Measurements from ENCODE around the gene PCDH9.

Gene PCDH9

DNA sequence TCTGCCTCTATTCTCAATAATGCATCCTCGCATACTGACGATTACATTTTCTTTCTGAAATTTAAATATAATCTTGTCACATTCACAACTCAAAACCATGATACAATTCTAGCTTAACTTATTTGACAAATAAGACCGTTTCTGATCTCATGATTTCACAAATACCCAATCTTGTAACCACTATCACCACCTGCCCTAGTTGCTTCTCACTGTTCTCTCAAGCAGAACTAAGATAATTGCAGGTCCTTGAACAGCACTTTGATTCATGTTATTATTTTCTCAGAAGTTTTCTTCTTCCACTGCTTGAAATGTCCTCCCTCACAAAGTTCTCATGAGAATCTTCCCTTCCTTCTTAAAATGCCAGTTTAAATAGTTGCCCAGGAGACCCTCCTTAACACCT, 211.4 kb downstream of the PCDH9 start:
- no peak for DNase-seq

DNA sequence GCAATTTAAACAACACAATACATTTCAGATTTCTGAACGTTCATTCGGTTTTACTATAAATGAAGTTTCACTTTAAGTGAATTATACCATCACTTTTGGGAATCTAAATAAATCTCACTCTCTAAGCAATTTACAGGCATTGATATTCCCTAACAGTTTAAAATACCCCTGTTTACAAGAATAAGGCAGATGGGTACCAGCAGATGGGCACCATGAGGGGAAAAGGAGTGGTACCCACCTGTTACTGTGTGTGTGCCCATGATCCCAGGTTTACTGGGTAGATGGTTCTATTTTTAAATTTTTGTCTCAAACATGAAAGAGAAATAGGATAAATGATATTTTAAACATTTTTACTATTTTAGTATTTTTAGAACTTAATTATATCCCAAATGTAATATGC, 212.9 kb downstream of the PCDH9 start:
- DNase-seq: no peak

DNA sequence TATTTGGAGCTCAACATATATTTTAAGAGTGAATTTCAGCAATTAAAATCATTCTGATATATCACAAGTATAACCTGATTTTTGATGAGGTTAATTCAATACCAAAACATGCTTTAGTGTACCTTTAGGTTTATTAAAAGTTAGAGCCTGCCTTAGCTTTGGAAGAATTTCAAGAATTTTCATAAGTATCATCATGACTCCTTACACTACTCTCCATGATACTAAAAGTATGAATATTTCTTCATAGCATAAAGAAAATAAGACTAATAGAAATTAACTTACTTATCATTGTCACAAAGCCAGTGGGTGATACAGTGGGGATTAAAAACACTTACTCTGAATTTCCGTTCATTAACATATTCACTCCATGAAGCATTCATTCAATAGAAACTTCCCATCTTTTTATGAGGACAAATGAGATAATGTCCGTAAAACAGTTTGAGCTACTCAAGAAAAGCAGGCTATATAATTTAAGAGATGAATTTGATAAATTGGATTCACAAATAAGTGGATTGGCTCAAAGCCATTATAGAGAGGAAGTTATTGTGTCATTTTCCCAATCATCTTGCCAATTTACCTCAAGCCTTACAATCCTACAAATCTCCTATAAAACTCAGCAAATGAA, 214.0 kb downstream of the PCDH9 start:
- DNase-seq: no peak

DNA sequence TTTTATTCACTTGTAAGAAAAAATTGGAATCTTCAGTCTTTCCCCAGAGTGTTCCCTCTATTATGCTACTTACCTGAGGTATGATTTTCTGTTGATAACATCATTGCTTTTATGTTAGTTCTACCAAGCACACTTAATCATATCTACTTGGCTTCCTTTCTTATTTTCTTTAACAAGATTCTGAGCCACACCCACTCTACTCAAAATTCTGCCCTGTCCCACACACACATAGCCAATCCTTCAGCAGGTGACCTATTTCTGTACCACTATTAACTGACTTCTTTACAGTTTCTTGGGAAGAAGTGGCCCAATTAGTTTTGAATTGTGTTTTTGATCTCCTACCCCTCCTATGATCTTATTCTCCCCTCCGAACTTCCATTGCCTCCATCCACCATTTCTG, 215.7 kb downstream of the PCDH9 start:
- no peak for DNase-seq

DNA sequence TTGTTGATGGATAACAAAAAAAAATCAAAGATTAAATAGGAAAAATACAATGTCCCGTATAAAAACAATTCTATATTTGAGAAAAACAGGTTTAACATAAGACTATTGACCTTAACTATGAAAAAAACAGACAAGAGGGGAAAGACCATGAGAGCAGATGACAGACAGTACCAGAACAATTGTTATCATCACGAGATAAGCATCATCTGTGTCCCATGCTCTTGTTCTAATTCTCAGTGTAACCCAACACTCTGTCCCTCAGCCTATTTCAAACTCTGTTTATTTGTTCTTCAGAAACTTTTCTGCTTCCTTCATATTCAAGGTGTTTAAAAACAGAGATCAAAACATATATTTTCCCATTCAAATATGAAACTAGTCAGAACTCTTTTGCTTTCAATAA, 216.4 kb downstream of the PCDH9 start:
- DNase-seq: no peak

DNA sequence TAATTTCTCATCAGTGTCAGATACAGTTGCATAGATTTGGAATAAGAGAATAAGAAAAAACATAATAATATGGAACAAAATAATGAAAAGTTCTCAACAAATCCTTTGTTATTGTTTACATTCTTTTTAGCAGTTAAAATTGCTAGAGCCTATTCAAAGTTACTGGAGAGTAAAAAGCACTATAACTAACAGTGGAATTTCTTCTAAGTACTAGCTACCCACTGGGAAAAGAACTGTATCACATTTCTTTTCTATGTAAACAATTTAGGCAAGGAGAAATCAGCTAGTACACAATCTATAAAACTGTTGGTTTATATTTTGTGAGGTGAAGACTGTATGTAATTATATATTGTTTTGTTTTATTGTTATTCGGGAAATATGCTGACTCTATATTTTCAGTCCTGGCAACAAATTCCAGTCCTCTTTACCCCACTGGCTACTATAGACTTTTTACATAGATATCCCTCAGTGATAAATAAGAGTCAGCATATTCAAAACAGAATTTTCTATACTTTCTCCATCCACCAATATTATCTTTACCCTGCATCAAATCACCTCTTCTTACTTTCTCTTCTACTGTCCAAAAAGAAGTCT, 222.0 kb downstream of the PCDH9 start:
- DNase-seq: no peak

DNA sequence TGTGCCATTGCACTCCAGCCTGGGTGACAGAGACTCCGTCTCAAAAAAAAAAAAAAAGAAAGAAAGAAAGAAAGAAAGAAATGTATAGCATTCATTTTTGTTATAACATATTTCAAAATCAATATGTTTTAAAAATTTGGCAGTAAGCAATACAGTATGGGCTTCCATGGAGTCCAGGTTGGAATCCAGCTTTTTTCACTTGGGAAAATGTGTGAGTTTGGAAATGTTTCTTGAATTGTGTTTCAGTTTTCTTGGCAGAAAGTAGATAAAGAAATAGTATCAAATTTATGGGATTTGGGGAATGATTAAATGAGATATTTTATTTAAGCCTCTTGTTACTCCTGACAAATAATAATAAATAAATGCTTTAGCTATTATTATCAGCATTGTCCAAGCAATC, 225.6 kb downstream of the PCDH9 start:
- no peak for DNase-seq

DNA sequence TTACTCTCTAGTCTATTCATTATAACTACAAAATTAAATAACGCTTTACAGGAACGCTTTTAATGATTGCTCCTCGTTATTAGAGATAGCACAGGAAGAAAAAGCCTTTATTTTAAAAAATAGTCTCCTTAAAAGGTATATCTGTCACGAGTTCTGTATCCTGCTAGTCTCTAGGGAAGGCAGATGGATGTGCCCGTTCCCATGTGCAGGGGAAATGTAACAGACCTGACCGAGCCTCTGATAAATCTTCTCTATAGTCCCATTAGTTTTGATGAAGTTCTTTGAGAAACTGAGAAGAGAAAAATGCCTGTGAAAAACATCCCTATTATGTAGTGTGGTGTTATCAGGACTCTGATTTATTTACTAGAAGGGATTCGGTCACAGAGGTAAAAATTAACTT, 226.4 kb downstream of the PCDH9 start:
- DNase-seq: no peak

DNA sequence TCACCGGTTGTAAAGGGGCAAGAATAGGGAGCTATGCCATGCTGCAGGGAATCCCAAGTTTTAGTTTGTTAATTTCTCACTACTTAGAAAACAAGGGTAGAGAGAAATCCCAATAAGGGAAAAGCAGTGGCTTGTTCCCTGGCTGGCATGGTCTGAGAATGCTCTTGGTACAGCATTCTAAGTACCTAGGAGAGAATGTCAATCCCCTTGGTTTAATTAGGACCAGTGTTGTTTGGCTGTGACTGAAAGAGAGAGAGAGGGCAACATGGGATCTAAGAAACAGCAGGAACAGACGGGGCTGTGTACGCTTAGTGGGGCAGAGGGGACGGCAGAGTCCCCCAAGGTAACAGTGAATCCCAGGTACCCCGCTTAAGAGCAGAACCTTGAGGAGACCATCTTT, 228.8 kb downstream of the PCDH9 start:
- DNase-seq: no peak

DNA sequence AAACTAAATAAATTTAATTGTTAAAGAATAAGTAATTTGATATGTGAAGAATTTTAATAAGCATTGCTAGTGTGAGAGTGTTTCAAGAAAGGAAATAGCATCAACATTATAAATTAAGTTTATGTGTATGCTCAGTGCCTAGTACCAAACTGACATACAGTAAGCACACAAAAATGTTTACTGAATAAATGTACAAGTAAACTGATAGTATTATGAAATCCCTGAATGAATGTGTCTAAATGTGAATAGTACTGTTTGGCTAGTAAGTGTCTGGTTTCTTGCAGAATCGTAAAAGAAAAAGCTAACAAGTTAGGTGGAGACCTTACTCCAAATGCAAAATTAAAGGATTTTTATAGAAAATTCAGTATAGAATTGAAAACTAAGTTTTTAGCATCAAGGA, 233.6 kb downstream of the PCDH9 start:
- DNase-seq: no peak

DNA sequence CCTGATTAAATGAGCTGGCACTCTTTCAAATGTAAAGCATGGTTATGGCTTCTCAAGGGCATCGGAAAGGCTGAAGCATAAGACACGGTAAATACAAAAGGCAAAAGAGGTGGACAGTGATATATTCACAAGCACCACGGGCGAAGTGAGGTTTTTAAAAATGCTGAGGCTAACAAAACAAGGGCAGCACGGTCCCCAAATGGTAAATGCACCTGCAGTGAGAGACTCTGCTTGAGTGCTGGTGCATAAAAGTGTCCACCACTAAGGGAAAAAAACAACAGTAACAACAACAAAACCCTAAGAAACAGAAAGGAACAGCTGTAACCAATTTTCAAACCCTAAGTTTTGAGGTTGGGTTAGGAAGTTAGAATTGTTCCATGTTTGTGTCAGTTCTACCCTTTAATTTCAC, 234.9 kb downstream of the PCDH9 start:
- DNase-seq: no peak

DNA sequence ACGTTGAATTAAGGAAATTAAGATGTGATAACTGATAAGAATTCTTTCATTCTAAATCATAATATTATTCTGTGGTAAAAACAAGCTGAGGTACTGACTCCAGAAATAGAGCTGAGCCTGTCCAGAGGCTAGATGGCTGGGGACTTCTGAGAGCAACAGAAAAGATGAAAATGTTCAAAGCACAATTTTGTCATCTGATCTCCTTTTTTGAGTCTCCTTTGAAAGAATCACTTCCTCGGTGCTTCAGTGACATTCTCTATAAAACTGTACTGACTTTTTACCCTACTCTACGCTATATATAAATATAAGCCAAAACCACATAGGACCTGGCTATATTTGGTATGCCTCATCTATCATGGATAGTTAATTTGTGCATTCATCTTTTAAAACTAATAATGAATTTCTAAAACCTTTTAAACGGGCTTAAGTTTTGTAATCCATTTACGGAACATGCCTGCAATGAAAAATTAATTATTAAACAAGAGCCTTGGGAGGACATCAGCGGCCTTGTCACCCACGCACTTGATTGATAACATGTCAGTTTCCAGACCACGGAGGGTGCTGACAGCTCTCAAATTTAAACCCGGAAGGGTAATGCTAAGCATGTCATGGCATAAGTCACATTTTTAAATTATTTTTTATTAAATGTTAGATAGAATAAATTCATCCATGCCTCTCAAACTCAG, 235.5 kb downstream of the PCDH9 start:
- no peak for DNase-seq

DNA sequence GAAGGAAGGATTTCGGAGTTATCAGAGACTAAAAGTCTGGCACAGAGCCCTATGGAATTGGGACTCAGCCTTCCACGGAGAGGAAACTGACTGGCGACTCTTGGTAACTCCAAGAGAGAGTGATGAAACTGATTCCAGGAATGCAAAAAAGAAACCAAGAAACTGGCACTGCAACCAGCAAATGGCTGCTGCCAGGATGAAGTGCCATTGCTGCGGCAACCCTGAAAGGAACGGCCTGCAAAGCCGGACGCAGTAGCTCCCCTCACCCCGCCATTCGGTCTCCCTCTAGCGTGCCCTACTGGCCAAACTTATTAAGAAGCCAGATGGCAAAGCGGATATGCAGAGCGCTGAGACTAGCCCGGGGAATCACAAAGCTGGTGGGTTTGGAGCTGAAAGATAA, 236.0 kb downstream of the PCDH9 start:
- DNase-seq: no peak

DNA sequence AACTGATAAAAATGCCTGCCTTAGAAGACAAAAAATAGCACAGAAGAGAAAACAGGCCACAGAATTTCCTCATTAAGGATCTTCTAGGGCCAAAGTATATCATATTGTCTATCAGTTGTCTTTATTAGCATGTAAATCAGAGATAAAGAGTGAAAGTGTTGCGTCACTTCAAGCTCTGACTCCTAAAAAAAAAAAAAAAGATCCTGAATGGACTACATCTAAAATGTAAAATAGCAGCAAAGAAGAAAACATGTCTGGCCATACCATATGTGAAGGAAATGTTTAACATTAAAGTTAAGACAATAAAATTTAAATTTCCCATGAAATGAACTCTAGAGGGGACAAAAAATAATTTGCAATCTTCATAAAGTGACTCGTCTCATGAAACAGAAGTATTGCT, 237.4 kb downstream of the PCDH9 start:
- DNase-seq: no peak

DNA sequence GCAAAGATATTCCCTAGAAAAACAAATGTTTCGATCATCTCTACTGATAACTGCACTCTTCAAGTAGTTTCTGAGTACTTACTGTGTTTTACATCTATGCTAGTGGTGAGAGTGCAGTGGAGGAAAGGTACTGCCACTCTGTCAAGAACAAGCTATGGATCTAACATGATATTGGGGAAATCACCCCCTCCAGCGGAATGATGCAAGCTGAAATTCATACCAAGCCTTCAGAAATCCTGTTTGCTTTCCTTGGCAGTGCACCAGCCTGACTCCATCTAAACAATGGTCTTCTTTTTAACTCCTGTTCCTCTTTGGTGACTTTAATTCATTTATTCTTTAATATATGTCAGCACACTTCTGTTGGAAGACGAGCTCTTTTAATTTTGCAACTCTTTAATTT, 238.0 kb downstream of the PCDH9 start:
- DNase-seq: no peak

DNA sequence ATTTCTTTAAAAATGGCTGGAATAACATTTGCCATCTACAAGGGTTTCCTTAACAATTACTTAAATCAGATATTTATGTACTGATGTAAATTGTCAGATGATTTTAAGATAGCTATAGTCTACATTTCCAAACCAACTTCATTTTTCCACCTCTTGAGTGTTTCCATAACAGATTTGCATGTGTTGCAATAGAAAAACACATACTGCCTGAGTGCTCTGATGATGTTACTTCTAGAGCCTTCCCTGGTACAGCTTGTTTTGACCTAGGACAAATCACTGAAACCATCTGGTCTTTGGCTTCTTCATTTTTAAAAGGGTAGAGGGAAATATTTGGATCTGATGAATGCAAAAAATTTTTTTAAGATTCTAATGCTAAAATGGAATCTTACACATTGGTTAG, 245.9 kb downstream of the PCDH9 start:
- no peak for DNase-seq

DNA sequence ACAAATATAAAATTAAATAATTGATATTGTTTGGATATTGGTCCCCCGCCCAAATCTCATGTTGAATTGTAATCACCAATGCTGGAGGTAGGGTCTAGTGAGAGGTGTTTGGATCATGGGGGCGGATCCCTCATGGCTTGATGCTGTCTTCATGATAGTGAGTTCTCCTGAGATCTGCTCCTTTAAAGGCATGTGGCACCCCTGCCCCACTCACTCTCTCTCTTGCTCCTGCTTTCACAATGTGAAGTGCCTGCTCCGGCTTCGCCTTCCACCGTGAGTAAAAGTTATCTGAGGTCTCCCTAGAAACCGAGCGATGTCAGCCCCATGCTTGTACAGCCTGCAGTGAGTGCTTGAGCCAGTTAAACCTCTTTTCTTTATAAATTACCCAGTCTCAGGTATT, 248.2 kb downstream of the PCDH9 start:
- DNase-seq: no peak

DNA sequence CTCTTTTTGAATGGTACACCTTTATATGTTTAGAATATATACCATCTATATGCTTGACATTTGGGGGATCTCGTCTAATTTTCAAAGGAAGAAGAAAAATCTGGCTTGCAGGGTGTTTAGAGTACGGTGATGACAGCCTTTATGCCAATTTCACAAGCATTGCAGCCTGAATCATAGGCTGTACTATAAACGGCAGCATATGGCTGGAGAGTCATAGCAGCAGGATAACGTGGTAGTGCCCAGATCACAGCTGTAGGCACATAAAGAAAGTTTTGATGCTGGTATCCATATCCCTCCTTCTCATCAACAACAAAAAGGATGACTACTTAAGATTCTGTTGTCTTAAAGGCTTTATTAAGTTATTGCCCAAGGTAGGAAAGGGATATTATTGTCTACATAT, 253.0 kb downstream of the PCDH9 start:
- no peak for DNase-seq

DNA sequence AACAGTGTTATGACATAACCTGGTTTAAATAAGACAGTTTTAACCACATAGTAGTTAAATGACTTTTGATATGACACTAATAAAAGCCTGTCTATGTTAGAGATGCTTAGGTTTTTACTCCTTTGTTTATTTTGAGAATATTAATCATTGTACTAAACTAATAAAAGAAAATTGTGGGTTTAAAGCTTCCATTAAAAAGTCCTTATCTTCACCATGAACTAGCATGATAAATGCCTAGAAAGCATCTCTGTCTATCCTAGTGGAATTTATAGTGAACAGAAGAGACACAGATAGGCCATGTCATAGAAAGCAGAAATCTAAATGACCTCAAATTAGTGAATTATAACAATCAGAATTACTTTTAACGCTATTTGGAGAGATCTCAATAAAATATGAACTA, 255.2 kb downstream of the PCDH9 start:
- DNase-seq: no peak

DNA sequence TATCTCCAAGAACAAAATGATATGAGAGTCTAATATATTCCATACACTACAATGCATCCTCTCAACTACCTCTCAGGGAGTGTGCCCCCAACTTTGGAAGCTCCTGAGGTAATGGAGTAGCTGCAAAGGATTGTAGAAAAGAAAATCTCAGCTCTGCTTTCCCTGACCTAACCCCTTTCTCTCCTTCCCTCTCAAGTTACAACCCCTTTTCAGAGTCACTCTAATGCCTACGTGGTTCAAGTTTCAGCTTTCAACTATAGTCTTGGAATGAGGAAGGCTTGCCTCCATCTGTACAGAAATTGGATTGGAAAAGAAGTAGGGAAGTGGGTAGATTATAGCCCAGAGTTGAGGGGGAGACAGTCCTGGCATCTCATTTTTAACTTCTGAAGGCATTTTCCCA, 256.0 kb downstream of the PCDH9 start:
- no peak for DNase-seq

DNA sequence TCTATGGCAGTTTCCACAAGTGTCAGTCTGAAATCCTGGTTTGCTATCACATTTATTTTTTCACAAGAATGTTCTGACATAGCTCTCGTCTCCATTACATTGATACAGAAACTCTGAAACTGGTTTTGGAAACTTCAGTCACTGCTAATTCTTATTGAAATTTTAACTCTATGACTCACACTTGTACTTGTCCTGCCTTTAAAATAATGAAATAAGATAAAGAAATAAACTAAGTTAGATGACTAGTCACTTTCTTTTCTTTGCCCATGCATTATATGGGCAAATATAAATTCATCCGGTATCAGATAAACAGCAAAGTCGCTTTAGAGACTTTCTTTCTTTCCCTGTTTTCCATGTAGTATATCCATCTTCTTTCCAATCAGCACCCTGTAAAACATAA, 257.5 kb downstream of the PCDH9 start:
- DNase-seq: no peak

DNA sequence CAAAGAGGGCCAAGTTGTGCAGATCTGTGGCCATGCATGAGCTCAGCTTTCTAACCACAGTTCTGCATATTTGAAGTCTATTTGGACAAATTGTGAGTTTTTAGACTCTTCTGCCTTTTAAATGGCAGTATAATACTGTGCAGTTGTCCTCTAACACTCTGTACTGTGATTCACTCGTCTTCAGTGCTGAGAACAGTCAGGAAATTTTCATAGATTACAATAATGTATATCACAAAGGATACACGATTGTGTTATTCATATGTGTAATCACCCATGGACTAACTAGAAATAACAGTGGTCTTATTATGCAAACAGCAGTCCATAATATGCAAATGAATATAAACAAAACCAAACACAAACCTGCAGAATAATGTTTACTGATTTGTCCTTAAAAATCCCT, 259.1 kb downstream of the PCDH9 start:
- DNase-seq: no peak

DNA sequence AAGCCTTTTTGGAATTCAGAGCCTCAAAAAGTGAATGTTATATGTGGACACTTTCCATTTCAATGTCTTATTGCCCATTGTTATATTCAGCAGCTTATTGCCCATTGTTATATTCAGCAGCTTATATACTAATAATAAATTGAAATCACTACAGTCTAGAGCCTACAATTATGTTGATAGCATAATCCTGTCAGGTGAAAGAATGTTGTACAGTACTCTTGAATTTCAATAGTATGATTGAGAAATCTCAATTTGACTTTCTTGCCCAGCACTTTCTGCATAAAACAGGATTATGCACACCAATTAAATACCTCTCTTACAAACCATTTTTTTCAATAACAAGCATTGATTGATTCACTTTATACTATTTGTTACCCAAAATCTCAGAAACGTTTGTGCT, 260.8 kb downstream of the PCDH9 start:
- DNase-seq: no peak

DNA sequence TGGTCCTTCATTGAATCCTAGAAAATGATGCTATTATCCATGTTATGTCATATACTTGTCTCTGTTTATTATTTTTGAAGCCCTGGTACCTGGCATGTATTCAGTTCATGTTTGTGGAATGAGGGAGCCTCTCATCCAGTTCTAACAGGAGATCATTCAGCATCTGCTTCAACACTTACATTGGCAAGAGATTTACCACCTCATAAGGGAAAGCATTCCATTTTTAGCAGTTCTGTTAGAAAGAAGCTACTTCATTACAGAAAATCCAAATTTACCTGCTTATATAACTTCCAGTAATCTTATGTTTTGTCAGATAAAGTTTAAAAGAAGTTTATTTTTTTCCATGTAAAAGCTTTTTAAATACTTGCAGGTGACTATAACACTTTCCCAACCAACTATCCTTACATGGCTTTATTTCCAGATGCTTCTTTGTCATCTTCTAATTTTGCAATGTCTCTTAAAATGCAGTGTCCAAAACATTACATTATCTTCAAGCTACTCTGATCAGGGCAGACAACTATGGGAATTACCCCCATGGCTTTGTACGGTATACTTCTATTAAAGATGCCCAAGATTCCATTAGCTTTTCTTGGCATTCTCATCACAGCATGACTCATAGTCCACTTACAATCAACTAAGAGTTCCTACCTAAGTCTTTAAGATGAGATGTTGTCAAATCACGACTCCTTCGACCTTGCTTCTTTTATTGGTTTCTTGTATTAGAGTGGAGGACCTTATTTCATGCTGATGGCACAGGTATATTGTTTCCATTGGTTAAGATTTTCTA, 262.1 kb downstream of the PCDH9 start:
- no peak for DNase-seq

Measured in activated CD4-positive, alpha-beta T cell treated with anti-CD3 and anti-CD28 coated beads, Interleukin-2, amount 50 U/mL, for 1 hour (primary cell).